GM18499 (cell line): ENCODE data around the gene PRIM2.
"Not testable (repeated sequence)": the region's sequence is repeated elsewhere in the genome, so short reads cannot be mapped to it uniquely, and the experiment has no call there.

Experiments used
- ATAC-seq: cut with Tn5 transposase; IDR thresholded peaks from one replicate; pipeline ENCODE4 v1.9.1; 2021; ENCODE audit warnings: moderate number of reproducible peaks; ENCODE audit not compliant: insufficient read depth, unreplicated experiment

Gene PRIM2

DNA sequence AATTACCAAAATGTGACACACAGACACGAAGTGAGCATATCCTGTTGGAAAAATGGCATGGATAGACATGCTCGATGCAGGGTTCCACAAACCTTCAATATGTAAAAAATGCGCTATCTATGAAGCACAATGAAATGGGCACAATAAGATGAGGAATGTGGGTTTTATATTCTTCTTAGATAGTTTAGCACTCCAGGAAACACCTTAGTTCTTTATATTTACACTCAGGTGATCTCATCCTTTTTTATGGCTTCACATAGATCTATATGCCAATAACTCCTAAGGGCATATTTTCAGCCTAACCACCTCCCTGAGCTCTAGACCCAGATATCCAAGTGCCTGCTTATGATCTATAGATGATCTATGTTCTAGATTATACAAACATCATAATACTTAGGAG, 244.8 kb downstream of the PRIM2 start:
- not testable (repeated sequence) for ATAC-seq

DNA sequence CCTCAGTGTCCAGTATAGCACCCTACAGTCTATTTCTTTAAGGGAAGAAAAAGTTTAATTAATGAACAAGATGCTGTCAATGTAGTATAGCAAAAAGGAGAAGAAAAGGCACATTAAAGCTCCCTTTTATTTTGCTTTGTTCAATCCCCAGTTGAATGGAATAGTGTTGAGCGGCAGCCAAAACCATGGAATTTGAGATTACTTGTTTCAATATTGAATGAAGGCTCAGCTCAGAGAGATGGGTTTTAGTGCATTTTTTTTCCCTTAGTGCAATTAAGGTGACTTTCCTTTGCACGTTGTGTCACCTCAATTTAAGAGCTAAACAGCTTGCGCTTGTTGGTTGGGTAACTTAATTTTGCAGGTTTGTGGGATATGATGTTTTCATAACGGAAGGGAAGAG, 254.7 kb downstream of the PRIM2 start:
- ATAC-seq, result not testable (repeated sequence)

DNA sequence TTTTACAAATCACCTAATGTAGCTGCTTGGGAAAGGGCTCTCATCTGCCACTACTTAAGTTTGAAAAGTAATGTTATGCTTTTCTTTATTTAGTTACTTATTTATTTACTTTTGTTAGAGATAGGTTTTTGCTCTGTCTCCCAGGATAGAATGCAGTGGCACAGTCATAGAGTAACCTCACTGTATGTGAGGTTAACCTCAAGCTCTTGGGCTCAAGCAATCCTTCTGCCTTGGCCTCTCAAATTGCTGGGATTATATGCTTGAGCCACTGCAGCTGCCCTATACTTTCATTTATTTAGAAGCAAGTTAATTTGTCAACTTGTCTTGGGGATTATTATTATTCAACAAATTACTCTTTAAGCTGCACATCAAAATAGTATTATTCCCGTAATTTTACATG, 255.4 kb downstream of the PRIM2 start:
- not testable (repeated sequence) for ATAC-seq

DNA sequence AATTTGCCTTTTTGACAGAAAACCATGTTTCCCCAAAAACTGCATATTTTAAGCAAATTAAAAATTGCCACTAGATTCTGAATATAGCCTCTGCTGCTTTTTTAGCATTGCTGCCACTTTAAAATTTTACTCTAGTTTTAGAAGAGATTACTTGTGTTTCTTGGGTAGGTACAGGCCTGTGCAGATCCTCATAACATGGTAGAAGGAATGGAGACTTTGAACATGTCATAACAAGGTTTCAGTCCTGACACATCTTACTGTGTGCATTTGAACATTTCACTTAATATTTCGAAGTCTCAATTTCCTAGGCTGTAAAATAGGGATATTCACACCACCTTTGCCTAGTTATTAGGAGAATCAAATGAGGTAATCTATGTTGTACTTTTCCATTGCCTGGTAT, 259.6 kb downstream of the PRIM2 start:
- not testable (repeated sequence) for ATAC-seq

DNA sequence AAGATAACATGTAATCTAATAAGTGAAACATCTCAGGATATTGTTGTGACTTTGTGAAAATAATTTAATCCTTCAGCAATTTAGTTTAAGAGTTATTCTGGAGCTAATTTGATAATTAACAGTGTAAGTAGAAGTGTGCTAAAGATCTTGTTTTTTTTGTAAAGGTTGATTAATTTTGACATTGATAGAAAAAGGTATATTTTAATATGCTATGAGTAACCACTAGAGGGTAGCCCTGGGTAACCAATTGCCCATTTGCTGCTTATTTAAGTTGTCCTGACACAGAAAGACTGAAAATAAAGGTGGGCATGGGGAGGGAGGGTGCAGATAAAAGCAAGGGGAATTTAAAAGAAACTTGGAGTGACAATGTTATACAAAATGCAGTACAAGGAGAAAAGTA, 262.1 kb downstream of the PRIM2 start:
- not testable (repeated sequence) for ATAC-seq

DNA sequence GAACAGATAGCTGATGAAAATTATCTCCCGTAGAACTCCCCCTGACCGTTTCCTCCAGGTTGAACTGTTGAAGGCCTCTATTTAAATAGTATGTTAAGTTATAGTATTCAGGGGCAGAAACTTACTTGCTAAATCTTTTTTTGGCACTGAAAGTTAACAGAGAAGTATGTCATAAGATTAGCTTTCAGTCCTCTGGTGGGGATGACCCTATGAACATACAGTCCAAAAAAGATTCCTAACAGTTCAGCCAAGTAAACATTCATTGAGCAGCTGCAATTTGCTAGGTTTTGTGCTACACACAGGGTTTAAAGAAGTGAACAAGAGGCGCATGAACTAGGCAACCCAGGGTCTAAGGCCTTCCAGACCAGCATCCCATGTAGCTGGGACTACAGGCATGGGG, 264.2 kb downstream of the PRIM2 start:
- not testable (repeated sequence) for ATAC-seq

DNA sequence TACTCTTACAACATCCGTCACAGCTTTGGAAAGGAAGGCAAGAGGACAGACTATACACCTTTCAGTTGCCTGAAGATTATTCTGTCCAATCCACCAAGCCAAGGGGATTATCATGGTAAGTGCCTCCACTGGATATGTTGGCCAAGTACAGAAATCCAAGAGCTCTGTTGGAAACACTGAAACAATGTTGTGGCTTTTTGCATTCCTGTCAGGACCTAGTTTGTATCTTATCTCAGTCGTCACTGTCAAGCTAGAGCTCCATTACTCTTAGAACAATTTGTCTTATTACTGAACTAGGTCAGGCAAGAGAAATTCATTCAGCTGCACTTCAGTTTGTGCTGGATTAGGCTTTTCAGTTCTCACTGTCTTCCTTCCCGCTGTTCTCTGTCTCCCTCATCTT, 283.7 kb downstream of the PRIM2 start:
- not testable (repeated sequence) for ATAC-seq

DNA sequence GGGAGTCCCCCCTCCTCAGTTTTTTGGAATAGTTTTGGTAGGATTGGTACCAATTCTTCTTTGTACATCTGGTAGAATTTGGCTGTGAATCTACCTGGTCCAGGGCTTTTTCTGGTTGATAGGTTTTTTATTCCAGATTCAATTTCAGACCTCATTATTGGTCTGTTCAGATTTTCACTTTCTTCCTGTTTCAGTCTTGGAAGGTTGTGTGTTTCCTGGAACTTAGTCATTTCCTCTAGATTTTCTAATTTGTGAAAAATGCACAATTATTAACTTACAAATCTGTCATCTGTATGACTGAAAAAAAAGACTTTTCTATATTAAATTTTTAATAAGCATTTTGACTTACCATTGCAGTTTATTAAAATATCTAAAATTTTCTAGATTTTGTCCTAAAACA, 287.9 kb downstream of the PRIM2 start:
- not testable (repeated sequence) for ATAC-seq

DNA sequence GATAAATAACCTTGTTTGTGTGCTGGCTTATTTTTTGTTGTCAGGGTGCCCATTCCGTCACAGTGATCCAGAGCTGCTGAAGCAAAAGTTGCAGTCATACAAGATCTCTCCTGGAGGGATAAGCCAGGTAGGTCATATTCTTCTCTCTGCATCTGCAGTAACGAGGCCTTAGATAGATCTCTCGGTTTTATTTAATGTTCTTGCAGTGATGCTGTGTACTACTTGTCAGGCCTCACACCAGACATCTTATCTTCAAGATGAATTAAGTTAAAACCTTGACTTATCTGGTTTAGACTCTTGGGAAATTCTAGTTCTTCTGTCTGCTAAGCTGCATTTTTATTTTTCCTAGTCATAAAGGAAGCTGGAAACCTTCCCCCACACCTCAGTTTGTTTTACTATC, 288.9 kb downstream of the PRIM2 start:
- ATAC-seq, result not testable (repeated sequence)

DNA sequence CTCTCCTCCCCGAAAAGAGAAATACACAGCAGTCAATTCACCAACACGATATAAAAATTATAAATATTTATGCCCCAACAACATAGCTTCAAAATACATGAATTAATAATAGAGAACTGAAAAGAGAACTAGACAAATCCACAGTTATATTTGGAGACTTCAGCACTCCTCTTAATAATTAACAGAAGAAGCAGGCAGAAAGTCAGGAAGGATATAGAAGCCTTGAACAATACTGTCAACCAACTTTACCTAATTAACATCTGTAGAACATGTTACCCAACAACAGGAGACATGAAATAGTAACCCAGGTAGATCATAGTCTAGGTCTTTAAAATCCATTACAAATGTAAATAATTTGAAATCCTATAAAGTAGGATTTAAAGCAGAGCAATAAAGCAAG, 293.2 kb downstream of the PRIM2 start:
- ATAC-seq, result not testable (repeated sequence)

DNA sequence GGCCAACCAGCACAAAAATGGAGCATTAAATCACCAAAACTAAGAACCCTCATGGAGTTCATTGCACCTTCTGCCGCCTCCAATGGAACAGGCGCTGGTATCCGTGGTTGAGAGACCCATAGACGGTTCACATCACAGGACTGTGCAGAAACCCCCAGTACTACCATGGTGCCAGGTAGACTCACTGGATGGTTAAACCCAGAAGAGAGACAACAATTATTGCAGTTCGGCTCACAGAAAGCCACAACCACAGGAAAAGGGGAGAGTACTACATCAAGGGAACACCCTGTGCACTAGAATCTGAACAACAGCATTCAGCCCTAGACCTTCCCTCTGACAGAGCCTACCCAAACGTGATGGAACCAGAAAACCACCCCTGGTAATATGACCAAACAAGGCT, 301.5 kb downstream of the PRIM2 start:
- not testable (repeated sequence) for ATAC-seq

DNA sequence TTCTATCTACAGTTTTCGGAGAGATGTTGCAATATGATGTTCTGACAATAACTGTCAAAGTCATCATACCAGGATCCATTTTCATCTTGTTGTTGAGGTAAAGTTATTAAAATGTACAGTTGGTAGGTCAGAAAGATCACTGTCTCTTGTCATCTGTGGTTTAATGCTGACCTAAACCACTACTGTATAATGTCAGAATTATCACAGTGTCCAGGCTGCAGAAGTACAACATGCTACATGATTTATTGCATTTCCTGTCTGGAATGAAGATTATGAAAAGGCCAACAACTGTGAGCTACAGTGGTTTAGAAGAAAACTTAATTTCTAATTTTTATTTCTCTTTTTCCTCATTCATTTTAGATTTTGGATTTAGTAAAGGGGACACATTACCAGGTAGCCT, 314.3 kb downstream of the PRIM2 start:
- ATAC-seq, result not testable (repeated sequence)

DNA sequence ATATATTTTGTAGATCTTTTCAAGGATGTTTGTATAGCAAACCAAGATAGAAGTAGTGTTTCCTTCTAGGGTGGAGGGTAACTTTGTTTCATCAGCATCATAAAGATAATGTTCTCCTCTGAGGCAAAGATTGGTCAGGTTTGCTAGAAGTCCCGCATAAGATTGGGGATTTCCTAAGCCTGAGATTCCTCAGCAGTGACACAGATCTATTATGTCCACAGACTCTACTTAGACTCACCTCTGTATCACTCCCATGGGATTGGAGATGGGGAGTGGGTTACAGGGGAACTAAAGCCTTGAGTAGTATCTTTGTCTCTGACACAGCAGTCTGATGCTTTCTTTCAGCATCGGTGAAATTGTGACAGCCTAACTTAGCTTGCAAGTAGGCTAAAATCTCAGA, 341.1 kb downstream of the PRIM2 start:
- not testable (repeated sequence) for ATAC-seq

DNA sequence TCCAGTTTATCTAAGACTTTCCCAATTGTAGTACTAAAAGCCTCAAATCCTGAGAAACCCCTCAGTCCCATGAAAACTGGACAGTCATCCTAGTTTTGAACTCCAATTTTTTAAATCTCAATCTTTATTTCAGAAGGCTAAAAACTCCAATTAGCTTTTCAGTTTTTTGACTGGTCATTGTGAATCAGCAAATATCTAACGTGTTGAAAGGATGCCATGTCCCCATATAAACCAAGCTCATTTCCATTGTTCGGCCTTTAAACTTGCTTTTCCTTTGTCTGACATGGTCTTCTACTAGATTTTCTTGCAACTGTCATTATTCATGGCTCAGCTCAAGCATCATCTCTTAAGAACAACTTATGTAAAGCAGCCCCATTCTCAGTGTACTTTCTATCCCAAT, 342.4 kb downstream of the PRIM2 start:
- not testable (repeated sequence) for ATAC-seq

DNA sequence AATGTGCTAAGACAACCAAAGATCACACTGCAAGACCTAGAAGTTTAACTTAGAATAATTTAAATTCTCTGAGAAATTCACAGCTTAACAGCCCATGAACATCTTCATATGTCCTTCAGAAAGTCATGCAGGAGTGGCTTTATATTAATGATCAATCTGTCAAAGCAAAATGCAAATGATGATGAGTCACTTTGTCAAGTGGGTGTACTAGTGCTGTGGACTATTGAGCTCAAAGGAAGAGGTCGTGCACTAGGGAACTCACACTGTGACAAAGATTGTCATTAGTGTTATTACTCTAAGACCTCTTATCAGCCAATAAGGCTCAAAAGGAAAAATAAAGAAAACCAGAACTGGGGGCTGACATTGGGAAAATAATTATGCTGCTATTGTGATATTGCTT, 343.5 kb downstream of the PRIM2 start:
- ATAC-seq, result not testable (repeated sequence)

DNA sequence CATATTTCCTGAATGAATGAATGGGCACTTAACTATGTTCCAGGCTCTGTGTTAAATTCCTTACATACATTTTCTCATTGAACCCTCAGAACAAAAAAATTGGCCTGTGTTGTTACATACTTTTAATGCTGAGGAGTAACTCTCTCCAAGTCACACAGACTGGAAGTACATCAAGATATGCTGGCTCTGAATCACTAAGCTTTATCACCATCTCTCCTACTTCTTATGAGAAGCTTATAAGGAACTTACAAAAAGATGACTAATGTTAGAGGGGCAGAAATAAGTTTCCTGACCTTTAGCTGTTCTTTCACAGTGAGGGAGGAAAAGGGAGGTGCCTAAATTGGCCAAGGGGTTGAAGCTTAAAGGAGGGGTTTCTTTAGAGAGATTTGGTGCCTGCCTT, 350.7 kb downstream of the PRIM2 start:
- not testable (repeated sequence) for ATAC-seq

DNA sequence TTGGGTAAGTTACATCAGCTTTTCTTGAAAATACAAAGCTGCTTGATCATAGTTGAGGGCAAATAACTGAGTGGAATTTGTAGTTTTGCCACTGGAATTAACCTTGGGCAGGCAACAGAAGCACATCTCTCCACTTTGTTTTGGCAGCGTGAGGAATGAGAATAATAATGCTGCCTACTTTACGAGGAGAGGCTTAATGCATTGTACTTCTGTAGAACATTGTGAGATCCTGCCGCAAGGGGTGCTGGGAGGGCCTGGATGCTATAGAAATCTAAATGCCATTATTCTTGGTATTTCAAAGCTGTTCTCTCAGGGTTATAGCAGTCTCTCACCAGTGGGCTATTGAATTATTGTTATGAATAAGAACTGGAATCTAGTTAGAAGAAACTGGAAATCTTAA, 353.8 kb downstream of the PRIM2 start:
- ATAC-seq, result not testable (repeated sequence)

DNA sequence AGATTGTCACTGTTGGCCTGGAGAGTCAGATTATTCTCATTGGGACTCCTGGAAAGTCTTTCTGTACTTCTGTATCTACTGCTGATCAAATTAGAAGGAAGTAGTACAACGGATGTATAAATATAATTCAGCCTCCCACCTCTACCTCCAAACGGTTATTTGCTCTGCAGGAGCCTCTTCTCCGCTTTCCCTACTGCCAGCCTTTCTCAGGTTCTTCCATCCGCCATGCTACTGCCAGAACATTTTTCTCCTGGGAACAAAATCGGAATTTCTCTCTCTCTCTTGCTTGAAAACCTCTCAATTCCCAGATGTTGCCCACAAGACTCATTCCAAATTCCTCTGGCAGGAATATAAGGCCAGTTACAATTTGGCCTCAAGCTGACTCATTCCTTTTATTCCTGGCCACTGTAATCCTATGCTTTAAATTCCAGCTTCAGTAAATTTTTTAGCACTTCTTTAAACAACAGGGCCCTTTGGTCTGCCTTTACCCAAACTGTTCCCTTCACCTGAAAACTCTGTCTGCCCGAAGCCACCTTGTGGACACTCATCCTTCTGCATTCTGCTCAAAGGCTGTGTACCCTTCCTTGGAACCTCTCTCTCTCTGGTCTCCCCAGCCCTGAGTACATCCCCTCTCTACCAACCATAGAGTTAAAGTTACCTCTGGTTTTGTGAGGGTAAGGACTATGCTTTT, 354.7 kb downstream of the PRIM2 start:
- ATAC-seq, result not testable (repeated sequence)

DNA sequence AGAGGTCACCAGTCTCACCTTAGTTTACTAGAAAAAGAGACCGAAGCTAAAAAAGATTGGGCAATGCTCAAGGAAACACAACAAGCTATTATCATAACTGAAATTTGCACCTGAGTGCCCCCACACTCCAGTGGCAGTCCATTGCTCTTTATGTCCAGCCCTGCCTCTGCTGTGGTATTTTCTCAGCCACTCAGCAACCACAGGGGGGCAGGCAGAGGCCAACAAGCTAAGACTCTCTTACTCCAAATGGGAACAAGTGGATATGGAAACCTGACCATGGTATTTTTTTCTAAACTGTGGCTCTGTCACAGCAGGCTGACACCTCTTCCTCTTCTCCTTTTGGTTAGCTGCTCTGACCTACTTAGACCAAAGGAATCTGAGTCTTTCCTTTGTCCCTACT, 355.9 kb downstream of the PRIM2 start:
- not testable (repeated sequence) for ATAC-seq

DNA sequence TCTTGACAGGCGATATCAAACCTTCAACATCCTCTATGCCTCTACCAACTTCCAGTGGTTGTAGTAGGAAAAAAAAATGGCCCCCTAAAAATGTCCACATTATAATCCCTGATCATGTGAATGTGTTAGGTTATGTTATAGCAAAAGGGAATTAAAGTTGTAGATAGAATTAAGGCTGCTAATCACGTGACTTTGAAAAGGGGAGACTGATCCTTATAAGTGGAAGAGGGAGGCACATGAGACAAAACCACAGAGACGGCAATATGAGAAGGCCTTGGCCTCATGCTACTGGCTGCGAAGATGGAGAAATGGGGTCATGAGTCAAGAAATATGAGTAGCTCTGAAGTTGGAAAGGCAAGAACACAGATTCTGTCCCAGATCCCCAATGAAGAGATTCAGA, 358.0 kb downstream of the PRIM2 start:
- ATAC-seq, result not testable (repeated sequence)

DNA sequence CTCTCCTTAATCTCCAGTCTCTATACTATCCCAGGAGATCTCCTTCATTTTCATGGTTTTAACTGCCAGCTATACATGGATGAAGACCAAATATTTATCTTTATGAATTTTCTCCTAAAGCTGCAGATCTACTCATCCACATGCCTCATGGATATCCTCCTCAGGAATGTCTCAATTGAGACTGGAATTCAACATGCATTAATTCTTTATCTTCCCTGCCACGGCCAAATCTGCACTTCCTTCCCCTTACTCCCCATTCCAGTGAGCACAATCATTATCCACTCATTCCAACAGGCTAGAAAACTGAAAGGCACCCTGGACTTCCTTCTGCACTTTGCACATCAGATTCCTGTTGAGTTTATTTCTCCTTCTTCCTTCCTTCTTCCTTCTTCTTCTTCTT, 379.0 kb downstream of the PRIM2 start:
- not testable (repeated sequence) for ATAC-seq
